GM19395 (cell line): ENCODE data around the gene TANK.

Source experiments
- ATAC-seq: cut with Tn5 transposase; IDR thresholded peaks from one replicate; pipeline ENCODE4 v1.9.1; 2021; ENCODE audit warnings: mild to moderate bottlenecking, moderate library complexity; ENCODE audit not compliant: unreplicated experiment

The TANK gene

DNA sequence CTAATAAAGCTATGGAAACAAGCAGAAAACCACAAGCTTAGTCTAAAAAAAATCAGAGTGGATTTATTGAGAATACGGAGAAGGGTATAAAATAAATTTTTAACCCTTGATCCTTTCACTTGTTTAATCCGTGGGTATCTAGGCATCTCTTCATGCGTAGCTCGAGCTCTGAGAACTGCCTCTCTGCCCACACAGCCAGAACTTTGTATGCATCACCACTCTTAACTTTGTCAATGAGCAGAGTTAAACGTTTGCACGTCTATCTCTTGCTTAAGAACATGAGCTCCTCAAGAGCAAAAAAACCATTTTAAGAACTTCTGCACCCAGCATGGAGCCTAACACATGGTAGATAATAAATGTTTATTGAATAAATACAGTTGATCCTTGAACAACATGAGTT is 26.9 kb upstream of the TANK start:
- no peak for ATAC-seq

DNA sequence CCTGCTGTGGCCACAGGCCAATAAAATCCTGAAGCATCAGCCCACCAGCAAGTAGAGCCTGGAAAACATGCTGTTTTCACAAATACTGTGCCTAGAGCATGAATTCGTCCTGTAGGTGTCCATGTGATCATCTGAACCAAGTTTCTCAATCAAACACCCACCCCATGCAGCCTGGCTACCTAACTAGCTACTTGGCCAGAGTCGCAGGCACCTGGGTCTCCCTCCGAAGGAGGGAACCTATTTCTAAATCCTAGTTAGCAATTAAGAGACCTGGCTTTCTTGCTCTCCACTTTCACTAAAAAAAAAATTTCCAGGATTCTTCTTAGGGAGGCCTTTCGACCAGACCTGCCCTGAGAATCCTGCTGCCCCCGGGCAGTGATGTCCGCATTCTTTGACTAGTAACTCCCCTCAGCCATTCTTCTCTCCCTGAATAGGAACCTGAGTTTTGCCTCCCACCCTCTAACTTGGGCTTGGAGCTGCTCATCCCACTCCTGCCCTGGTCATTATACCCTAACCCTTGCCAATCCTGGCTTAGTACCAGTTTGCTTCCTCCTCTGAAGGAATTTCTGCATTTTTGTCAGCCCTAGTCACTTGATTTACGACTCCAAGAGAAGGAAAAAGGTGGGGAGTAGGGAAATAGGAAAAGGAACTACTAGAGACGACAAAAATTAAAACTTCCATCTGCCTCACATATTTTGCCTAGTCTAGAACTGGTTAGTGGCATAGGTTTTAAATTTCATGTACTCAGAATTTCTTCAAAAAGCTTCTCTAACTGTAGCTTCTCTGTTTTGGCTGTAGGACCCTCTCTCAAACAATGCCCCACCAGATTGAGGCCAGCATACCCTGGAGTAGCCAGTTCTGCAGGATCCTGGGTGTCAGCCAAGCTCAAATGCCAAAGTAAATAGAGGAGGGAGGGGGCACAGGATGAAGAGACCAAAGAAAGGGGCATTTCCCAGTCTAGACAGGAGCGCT is 25.4 kb upstream of the TANK start:
- ATAC-seq, result no peak

DNA sequence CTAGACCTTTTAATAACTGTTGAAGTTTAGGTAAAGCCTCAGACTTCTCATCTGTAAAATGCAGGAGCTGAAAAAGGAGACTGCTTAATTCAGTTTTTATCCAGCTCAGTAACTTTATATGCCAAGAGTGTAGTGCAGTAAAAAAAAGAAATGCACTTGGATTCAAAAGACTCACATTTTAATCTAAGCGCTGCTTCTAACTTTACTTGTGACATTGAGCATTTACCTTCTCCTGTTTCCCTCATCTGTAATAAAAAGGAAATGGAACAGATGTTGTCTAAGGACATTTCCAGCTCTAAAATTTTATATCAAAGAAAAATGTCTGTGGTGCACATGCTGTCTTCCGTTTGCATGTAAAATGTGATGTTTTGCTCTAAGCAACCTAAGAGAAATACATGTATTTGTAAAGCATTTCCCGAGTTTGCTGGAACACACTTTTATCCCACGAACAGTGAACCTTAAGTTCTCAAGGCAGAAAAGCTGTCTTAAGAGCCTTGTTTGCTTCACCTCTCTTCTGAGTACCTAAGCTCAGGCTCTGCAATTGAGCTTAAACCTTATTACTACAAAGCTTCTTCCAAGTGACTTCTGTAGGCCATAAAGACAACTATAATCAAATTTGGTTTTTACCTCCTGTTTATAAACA is 24.2 kb upstream of the TANK start:
- no peak for ATAC-seq

DNA sequence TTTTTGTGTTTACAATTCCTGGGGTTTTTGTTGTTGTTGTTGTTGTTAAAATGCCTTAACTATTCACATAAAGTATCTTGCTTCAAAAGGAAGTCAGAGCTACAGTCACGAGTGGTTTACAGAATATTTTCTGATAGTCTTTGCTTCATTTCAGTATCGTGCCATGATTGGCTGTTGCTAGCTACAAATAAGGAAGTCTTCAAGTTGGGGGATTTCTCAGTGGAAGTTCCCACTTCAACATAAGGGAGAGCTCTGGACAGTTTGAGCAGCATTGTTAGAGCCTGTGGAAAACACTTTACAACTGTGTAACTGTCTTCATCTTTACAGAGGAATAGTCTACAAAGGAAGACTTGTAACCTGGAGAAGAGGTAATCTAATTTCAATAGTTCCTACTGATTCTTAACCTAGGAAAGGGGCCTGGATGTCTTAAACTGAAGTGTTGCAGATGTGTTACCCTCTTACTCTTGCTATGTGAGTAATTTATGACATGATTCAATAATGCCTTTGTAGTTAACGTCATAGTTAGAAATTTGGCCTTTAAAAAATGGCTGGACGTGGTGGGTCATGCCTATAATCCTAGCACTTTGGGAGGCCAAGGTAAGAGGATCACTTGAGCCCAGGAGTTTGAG is 23.4 kb upstream of the TANK start:
- ATAC-seq, result peak; percentile 80

DNA sequence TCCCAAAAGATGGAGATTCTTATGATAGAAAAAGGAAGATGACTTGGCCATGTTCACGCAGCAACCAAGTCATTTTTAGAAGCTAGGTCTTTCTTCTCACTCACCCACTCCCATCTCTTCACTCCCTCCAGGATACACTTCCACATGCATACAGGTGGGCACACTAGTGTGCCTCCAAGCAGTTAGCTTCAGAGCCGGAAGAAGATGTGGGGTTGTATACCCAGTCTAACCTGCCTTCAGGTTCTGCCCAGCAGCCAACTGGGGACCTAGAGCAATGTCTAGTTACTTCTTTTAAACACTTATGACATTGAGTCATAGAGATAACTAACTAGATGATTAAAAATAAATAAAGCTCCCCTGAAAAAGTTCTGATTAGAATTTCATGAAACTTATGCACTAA is 21.8 kb upstream of the TANK start:
- ATAC-seq, result no peak

DNA sequence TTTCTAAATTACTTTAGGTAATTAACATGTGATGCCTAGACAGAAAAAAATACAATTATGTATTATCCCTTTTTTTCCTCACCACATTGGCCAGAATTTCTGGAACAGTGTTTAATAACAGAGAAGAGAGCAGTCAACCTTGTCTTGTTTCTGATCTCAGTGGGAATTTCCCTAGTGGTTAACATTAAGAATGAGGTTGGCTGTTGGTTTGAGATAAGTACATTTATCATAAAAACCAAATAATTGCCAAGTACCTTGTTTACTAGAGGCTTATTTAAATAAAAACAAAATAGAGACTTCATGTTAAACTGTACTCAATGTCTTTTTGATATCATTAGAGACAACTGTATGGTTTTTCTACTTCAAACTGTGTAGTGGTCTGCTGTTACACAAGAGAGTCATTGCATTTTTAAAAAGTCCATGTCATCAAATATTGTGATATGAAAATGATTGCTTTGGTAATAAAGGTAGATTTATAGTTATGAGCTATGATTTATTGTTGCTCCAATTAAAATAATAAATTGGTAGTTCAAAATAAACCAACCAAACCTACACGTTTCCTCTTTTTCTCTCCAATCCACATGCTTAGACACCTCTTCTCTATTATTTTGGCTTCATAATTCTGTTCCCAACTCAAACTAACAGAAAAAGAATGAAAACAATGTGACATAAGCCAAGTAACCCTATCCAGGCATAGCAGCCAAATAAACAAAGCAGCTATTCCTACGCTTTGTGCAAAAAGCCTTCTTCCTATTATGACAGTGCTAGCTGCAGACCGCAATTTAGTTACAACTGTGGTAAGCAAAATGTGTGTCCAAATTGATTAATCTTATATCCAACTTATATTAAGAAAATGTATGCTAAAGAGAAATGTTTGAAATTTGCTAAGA is 20.9 kb upstream of the TANK start:
- ATAC-seq, result peak; percentile 37

DNA sequence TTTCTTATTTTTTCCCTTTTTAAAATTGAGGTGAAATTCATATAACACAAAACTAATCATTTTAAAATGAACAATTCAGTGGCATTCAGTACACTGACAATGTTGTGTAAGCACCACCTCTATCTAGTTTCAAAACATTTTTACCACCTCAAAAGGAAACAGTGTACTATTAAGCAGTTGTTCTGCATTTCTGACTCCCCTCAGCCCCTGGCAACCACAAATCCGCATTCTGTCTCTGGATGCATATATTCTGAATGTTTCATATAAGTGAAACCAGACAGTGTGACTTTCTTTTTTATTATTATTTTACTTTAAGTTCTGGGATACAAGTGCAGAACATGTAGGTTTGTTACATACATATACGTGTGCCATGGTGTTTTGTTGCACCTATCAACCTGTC is 19.2 kb upstream of the TANK start:
- ATAC-seq, result peak; percentile 54

DNA sequence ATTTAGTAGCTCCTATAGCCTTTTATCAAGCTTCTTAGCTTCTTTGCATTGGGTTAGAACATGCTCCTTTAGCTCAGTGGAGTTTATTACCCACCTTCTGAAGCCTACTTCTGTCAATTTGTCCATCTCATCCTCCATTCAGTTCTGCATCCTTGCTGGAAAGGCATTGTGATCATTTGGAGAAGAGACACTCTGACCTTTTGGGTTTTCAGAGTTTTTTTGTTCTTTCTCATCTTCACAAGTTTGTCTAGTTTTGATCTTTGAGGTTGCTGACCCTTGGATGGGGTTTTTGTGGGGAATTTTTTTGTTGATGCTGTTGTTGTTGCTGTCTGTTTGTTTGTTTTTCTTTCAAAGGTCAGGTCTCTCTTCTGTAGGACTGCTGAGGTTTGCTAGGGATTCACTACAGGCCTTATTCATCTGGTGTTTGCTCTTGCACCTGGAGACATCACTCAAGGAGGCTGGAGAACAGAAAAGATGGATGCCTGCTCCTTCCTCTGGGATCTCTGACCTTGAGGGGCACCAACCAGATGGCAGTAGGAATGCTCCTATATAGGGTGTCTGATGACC is 13.9 kb upstream of the TANK start:
- ATAC-seq, result no peak

DNA sequence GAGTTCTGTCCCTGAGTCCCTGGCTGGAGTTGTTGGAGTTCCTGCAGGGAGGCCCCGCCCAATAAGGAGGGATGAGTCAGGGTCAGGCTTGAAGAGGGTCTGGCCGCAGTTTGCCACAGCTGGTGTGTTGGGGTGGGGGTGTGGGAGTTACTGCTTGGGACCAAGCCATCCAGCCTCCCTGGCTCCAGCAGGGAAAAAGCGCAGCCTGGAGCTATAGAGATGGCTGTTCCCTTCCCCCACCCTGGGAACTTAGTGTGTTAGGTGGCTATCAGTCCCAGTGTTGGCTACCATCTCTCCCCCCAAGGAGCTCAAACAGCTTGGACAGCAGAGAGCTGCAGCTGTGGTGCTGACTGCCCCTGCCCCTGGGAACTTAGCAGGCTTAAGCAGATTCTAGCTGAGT is 13.2 kb upstream of the TANK start:
- ATAC-seq, result peak; percentile 31

DNA sequence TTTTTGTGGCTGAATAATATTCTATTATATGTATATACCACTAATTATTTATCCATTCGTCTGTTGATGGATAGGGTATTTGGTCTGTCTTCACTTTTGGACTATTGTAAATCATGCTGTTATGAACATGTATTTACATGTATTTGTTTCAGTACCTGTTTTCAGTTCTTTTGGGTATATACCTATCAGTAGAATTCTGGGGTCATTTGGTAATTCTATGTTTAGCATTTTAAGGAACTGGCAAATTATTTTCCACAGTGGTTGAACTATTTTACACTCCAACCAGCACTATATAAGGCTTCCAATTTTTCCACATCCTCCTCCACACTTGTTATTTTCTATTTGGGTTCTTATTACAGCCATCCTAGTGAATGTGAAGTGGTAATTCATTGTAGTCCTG is 12.4 kb upstream of the TANK start:
- peak; percentile 51 for ATAC-seq

DNA sequence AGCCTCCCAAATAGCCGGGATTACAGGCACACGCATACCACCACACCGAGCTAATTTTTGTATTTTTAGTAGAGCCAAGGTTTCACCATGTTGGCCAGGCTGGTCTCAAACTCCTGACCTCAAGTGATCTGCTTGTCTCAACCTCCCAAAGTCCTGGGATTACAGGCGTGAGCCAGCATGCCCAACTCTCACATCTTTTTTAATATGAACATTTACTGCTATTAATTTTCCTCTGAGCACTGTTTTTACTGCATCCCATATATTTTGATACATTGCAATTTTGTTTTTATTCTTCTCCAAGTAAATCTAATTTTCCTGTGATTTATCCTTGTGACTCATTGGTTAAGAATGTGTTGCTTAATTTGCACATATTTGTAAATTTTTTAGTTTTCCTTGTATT is 9.5 kb upstream of the TANK start:
- ATAC-seq, result no peak

DNA sequence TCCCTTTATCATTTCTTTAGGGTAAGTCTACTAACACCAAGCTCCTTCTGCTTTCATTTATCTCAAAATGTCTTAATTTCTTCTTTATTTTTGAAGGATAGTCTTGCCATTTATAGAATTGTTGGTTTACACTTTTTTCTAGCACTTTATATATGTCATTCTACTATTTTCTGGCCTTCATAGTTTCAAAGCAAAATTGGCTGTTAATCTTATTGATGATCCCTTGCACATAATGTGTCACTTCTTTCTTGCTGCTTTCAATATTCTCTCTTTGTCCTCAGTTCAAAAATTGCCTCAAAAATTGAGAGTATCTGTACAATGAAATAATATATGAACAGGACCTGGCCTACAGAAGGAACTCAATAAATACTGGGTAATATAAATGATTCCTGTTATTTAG is 7.9 kb upstream of the TANK start:
- no peak for ATAC-seq

DNA sequence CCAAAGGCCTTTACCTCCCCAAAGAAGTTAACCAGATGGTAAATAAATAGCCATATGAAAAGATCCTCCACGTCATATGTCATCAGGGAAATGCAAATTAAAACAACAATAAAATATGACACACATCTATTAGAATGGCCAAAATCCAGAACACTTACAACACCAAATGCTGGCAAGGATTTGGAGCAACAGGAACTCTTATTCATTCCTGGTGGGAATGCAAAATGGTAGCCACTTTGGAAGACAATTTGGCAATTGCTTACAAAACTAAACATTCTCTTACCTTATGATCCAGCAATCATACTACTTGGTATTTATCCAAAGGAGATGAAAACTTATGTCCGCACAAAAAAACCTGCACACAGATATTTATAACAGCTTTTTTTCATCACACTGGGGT is 1.3 kb upstream of the TANK start:
- ATAC-seq, result no peak

DNA sequence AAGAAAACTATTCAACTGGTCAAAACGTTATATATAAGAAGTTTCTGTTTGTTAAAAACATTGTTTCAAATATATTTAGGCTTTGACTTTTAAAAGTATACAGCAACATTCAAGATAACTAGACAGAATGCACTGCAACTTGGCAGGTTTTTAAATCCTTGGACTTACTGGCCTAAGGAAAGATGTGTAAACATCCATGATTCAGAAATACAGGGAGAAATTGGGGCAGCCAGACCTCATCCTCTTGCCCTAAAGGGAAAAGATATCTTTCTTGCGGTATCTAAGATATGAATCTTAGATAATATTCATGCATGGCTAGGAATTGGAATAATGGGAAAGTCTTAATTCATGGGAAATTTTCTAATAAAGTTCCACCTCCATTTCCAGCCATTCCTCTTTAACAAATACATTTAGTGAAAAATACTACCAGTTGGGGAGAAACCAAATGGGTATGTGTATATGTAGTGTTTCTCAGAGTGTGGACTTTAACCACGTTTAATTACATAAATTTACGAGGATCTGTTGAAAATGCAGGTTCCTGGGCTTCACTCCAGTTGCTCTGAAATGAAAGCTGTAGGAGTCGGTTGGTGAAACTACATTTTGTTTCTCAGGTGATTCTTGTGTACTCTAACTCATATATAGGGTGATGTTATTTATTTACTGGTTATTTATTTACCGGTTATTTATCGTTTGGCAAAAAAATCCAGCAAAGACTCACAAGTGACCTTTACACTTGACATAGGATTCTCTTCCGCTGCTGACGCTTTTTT is 587 bp upstream of the TANK start:
- ATAC-seq, result peak; percentile 9

DNA sequence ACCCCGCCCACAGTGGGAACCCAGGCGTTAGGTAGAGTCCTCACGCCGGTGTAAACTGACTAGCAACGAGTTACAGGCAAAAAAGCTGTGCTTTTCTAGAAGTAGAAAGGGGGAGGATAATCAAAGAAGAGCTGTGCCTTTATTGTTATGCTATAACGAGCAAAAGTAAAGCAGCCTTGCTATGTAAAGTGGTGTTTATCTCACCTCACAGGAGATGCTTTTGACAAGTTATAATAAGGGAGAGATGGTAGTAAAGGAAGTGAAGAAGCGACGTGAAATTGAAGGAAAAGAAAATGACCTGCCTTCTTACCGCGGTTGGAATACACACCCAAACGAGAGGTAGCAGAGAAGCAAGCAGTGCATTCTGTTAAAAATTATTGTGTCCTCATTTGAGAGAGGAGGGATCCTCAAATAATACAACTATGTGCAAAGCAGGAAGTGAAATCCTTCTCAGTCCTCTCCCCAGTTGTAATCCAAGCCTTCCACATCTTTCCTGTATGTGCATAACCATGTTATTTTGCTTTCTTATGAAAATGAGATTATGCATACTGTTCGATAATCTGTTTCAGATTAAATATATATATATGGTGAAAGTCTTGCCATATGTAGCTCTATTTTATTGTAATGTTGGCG is 962 bp downstream of the TANK start:
- ATAC-seq, result peak; percentile 37

DNA sequence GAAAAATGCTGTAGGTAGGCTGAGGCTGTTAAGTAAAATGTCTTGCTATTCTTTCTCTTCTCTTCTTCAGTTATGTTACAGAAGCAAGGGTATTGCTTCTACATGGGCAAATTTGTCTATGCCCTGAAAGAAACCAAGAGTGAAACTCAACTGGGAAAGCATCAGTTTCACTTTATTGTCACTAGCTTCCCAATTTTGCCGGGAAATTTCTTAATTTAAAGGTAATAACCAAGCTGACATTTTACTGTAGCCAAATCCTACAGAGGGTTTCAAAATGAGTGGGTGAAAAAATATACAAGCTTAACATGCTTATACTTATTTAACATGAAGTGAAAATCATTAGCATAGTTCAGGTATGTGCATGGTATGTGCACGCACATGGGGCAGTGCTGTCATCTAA is 3.2 kb downstream of the TANK start:
- no peak for ATAC-seq

DNA sequence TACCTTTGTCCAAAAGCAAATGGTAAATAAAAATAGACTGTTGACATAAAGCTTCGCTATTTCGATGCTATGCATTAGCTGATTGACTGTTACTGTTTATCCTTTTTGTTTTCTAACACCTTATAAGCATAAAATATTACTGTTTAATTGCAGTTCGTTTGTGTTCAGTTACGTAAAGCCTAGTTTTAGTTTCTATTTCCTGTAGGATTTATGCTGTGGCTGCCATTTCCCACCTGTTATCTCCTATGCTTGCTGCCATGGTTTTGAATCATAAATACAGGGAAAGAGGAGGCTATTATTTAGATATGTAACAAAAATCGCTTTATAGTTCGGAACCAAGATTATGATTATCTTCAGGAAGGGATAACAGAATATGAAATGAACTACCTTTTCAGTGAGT is 3.9 kb downstream of the TANK start:
- no peak for ATAC-seq

DNA sequence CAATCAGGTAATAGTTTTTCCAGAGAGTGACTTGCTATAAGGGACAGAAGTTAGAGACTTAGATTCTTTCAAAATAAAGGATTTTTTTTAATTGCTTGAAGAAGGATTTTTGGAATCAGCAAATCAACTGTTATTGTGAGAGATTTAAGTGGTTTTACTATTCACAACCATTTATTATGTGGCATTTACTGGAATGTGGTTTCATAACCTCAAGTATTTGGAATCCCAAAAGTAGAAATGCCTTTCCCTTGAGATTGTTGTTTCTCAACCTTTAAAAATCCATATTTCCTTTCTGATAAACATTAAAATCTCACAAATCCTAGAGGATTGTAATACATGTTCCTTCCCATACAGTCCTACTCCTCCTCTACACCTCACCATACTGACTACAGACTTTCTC is 5.0 kb downstream of the TANK start:
- ATAC-seq, result no peak

DNA sequence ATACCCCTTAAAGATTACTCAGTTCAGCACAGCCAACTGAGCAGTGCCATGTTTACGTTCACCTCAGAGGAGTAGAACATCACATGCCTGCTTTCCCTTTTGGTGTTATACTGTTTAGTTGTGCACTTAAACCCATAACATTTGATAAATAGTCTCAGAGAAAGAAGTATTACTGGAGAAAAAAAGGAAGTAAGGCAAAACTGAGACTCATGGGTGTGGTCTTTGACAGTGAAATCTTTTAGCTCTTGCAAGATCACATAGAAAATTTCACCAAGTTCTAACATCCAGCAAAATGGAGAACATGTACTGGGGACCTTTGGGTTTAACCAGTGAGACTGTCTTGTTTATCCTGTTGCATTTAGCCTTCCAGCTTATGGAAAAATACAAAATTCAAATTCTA is 5.6 kb downstream of the TANK start:
- ATAC-seq, result no peak
